ENCODE data around the gene COG7.

GRCh38 chr16:23395732-23396131 lies 57.3 kb downstream of the COG7 start:
- TF ChIP-seq CTCF (IDR thresholded peaks at IDR 0.05) (no peak), EP300 (IDR thresholded peaks at IDR 0.05) (no peak)
